Activated T-cell treated with anti-CD3 and anti-CD28 coated beads, Interleukin-2, amount 50 U/mL, for 48 hours (primary cell): Measurements from ENCODE around the gene SLC2A3.
"Not testable (repeated sequence)": the region's sequence is repeated elsewhere in the genome, so short reads cannot be mapped to it uniquely, and the experiment has no call there.

Experiments used
- DNase-seq, 2 experiments: peaks; one replicate each; pipeline ENCODE4 v3.0.0-alpha.2; 2020

Gene SLC2A3

GRCh38 chr12:7935590-7936581, at the start of gene SLC2A3:
Gene SLC2A3 (minus strand): TSS chr12:7936187. CDS start chr12:7936034, 153 bp downstream.
- peak; percentile 88 to 89 for DNase-seq

- DNase-seq = no peak
These were observed 48.9 kb upstream of the SLC2A3 start for GRCh38 chr12:7984900-7985299.

- not testable (repeated sequence) for DNase-seq
These were observed 47.5 kb upstream of the SLC2A3 start for GRCh38 chr12:7983460-7983859.

- not testable (repeated sequence) for DNase-seq
These were observed 47.0 kb upstream of the SLC2A3 start for GRCh38 chr12:7983019-7983418.

GRCh38 chr12:7982332-7982735, 46.3 kb upstream of the SLC2A3 start:
- DNase-seq = not testable (repeated sequence)

GRCh38 chr12:7981446-7981845, 45.5 kb upstream of the SLC2A3 start:
- no peak for DNase-seq

- not testable (repeated sequence) for DNase-seq
These were observed 41.6 kb upstream of the SLC2A3 start for GRCh38 chr12:7977351-7978124.

GRCh38 chr12:7973457-7973825, 37.5 kb upstream of the SLC2A3 start:
- DNase-seq = no peak

- no peak for DNase-seq
These were observed 36.9 kb upstream of the SLC2A3 start for GRCh38 chr12:7972734-7973456.

- DNase-seq = not testable (repeated sequence)
These were observed 36.3 kb upstream of the SLC2A3 start for GRCh38 chr12:7972269-7972668.

- not testable (repeated sequence) for DNase-seq
These were observed 35.8 kb upstream of the SLC2A3 start for GRCh38 chr12:7971765-7972164.

GRCh38 chr12:7970475-7971252, 34.7 kb upstream of the SLC2A3 start:
- peak; percentile 89 to 93 for DNase-seq

GRCh38 chr12:7966563-7966962, 30.6 kb upstream of the SLC2A3 start:
- peak; percentile 38 to 54 for DNase-seq

GRCh38 chr12:7964669-7965068, 28.7 kb upstream of the SLC2A3 start:
- DNase-seq = not testable (repeated sequence)

- no peak for DNase-seq
These were observed 25.6 kb upstream of the SLC2A3 start for GRCh38 chr12:7961395-7962178.

GRCh38 chr12:7959701-7960121, 23.7 kb upstream of the SLC2A3 start:
- peak; percentile 69 to 70 for DNase-seq

GRCh38 chr12:7959278-7959677, 23.3 kb upstream of the SLC2A3 start:
- DNase-seq = peak; percentile 41 to 51

GRCh38 chr12:7954877-7955276, 18.9 kb upstream of the SLC2A3 start:
- DNase-seq = not testable (repeated sequence)

- DNase-seq = not testable (repeated sequence)
These were observed 18.4 kb upstream of the SLC2A3 start for GRCh38 chr12:7954418-7954817.

GRCh38 chr12:7953912-7954311, 17.9 kb upstream of the SLC2A3 start:
- not testable (repeated sequence) for DNase-seq

GRCh38 chr12:7951671-7952070, 15.7 kb upstream of the SLC2A3 start:
- no peak for DNase-seq
